OCI-LY3 (cell line): ENCODE results near the gene RNFT2.

Experiments
- EZH2phosphoT487 ChIP-seq: fragments of 200-600 bp; shearing (Covaris generic); IDR thresholded peaks from 2 replicates; pipeline ENCODE4 v1.6.1; 2018; ENCODE audit warnings: antibody characterized with exemption, mixed run types, low read depth
- TF ChIP-seq, protein P1 (sequence below): fragments of 200-600, 300-600 bp; sonication (generic); IDR thresholded peaks from 2 replicates; pipeline ENCODE4 v1.5.1; 2014; ENCODE audit warnings: antibody characterized with exemption, low read length, low read depth

GRCh38 chr12:116884871-116885270 is 146.8 kb downstream of the RNFT2 start:
- TF ChIP-seq, protein P1, sequence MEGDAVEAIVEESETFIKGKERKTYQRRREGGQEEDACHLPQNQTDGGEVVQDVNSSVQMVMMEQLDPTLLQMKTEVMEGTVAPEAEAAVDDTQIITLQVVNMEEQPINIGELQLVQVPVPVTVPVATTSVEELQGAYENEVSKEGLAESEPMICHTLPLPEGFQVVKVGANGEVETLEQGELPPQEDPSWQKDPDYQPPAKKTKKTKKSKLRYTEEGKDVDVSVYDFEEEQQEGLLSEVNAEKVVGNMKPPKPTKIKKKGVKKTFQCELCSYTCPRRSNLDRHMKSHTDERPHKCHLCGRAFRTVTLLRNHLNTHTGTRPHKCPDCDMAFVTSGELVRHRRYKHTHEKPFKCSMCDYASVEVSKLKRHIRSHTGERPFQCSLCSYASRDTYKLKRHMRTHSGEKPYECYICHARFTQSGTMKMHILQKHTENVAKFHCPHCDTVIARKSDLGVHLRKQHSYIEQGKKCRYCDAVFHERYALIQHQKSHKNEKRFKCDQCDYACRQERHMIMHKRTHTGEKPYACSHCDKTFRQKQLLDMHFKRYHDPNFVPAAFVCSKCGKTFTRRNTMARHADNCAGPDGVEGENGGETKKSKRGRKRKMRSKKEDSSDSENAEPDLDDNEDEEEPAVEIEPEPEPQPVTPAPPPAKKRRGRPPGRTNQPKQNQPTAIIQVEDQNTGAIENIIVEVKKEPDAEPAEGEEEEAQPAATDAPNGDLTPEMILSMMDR: no peak
- no peak for TF ChIP-seq EZH2phosphoT487
